GM18499 (cell line): ENCODE measurements around the gene JSRP1.
"Not testable (repeated sequence)": the region's sequence is repeated elsewhere in the genome, so short reads cannot be mapped to it uniquely, and the experiment has no call there.

Source experiments
- ATAC-seq: cut with Tn5 transposase; IDR thresholded peaks from one replicate; pipeline ENCODE4 v1.9.1; 2021; ENCODE audit warnings: moderate number of reproducible peaks; ENCODE audit not compliant: insufficient read depth, unreplicated experiment

Gene JSRP1

GRCh38 chr19:2282862-2283237, 26.6 kb upstream of the JSRP1 start:
- ATAC-seq = no peak

GRCh38 chr19:2282062-2282861, 26.0 kb upstream of the JSRP1 start, which contains the start of gene PEAK3:
TSS of gene PEAK3 (minus strand) at chr19:2282175. CDS start at chr19:2280931, 1,244 bp downstream.
- ATAC-seq = no peak

GRCh38 chr19:2281265-2282061, 25.2 kb upstream of the JSRP1 start:
- not testable (repeated sequence) for ATAC-seq

GRCh38 chr19:2280633-2281264, 24.5 kb upstream of the JSRP1 start:
- ATAC-seq = no peak

- ATAC-seq = no peak
These were observed 22.4 kb upstream of the JSRP1 start for GRCh38 chr19:2278459-2279158.

GRCh38 chr19:2277138-2277537, 20.9 kb upstream of the JSRP1 start:
- ATAC-seq = no peak

GRCh38 chr19:2276429-2276986, 20.3 kb upstream of the JSRP1 start:
- ATAC-seq = no peak

- no peak for ATAC-seq
These were observed 19.6 kb upstream of the JSRP1 start for GRCh38 chr19:2275588-2276428.

GRCh38 chr19:2274931-2275535, 18.8 kb upstream of the JSRP1 start:
- ATAC-seq = no peak

GRCh38 chr19:2274185-2274711, 18.0 kb upstream of the JSRP1 start:
- no peak for ATAC-seq

GRCh38 chr19:2273356-2274184, 17.4 kb upstream of the JSRP1 start:
- no peak for ATAC-seq

GRCh38 chr19:2271234-2272103, 15.3 kb upstream of the JSRP1 start:
- no peak for ATAC-seq

- ATAC-seq = no peak
These were observed 14.4 kb upstream of the JSRP1 start for GRCh38 chr19:2270423-2271233.

- no peak for ATAC-seq
These were observed 13.9 kb upstream of the JSRP1 start for GRCh38 chr19:2270157-2270422.

GRCh38 chr19:2269244-2270156, 13.3 kb upstream of the JSRP1 start:
- peak; percentile 30 for ATAC-seq
